ENCODE data around the gene SH3TC1. TPM values are rescaled to one million over a fixed set of nuclear protein-coding genes. Genes with fewer than 3 reads are reported as not detected.

The SH3TC1 gene
- polyA plus RNA-seq, 3 donors: 36.9 to 85.7 (median 41.9) TPM

DNA sequence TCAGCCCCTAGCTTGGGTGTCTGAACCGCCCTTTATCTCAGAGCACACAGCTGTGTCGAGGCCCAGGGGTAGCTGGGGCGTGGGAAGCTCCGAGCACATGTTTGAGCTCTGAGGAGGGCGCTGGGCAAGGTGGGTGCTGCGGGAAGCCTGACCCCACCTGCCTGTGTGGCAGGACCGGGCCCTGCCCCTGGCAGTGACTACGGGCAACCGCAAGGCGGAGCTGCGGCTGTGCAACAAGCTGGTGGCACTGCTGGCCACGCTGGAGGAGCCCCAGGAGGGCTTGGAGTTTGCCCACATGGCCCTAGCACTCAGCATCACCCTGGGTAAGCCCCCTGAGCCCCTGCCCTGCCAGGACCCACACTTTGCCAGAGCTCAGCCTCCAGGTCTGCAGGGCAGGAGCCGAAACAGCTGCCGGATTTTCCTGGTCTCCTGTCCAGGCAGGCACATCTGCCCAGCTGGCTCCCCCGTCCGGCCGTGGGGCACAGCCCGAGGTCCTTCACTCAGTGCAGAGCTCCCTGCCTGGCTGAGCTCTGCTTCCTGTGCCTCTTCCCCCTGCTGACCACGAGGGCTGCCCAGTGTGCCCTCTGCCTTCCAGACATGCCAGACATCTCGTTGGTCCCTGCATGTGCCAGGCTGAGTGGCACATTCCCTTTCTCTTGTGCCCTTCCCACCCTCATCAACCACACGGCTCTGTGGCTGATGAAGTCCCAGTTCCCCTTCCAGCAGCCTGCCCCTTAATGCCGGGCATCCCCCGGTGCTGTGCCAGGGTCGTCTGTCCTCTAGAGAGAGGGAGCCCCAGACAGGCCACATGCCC is 37.2 kb downstream of the SH3TC1 start:
- H3K4me1 ChIP-seq (ENCODE audit: control insufficient read depth in 1 of 2, insufficient read depth in 2 of 2, low read length in 2 of 2): peaks cover 16 to 18% of the 10 kb centered on the region in 2 donors
- H3K4me3 ChIP-seq (replicated peaks in 1 of 3; ENCODE audit: low read depth in 2 of 3, low read length in 3 of 3): no peak overlapping the region
- H3K4me1 Mint-ChIP-seq: peaks cover 20% of the 10 kb centered on the region
- H3K27me3 ChIP-seq (ENCODE audit: control insufficient read depth in 2 of 2, insufficient read depth in 2 of 2, low read length in 2 of 2): no peaks in the 10 kb centered on the region
- H3K9me3 ChIP-seq (replicated peaks in 1 of 2; ENCODE audit: control insufficient read depth in 1 of 2, insufficient read depth in 1 of 2, low read length in 2 of 2): no peaks in the 10 kb centered on the region
- H3K27ac Mint-ChIP-seq: no peak overlapping the region
- DNase-seq: no peak
- no peak overlapping the region for H2AFZ ChIP-seq (ENCODE audit: insufficient read depth, low read depth, low read length, poor library complexity, severe bottlenecking)
- peaks cover 0 to 2% (median 0%) of the 10 kb centered on the region in 7 donors for H3K9me3 Mint-ChIP-seq
- peaks cover 98% of the 10 kb centered on the region in 2 donors for H3K36me3 ChIP-seq (replicated peaks in 1 of 2; ENCODE audit: control insufficient read depth in 1 of 2, insufficient read depth in 2 of 2, low read length in 2 of 2)
- TF ChIP-seq, protein P1, sequence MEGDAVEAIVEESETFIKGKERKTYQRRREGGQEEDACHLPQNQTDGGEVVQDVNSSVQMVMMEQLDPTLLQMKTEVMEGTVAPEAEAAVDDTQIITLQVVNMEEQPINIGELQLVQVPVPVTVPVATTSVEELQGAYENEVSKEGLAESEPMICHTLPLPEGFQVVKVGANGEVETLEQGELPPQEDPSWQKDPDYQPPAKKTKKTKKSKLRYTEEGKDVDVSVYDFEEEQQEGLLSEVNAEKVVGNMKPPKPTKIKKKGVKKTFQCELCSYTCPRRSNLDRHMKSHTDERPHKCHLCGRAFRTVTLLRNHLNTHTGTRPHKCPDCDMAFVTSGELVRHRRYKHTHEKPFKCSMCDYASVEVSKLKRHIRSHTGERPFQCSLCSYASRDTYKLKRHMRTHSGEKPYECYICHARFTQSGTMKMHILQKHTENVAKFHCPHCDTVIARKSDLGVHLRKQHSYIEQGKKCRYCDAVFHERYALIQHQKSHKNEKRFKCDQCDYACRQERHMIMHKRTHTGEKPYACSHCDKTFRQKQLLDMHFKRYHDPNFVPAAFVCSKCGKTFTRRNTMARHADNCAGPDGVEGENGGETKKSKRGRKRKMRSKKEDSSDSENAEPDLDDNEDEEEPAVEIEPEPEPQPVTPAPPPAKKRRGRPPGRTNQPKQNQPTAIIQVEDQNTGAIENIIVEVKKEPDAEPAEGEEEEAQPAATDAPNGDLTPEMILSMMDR (IDR thresholded peaks at IDR 0.05): no peak
- intact Hi-C loops (cut with micrococcal nuclease): no loop called here
- peaks cover 98% of the 10 kb centered on the region for H4K20me1 ChIP-seq (ENCODE audit: insufficient read depth, low read length)
- H3K79me2 ChIP-seq (ENCODE audit: insufficient read depth, low read length): no peaks in the 10 kb centered on the region
- H3K9ac ChIP-seq (ENCODE audit: insufficient read depth, low read length, poor library complexity, severe bottlenecking): no peak overlapping the region
- peaks cover 0 to 1% (median 1%) of the 10 kb centered on the region in 3 donors for H3K27me3 Mint-ChIP-seq (ENCODE audit: low read depth in 3 of 3)
- H3K36me3 Mint-ChIP-seq: peaks cover 42 to 47% of the 10 kb centered on the region in 2 donors
- no peak overlapping the region for H3K4me3 Mint-ChIP-seq
- 75% methylated on average over 24 of the region's 24 CpGs for WGBS (ENCODE audit: insufficient coverage)
- H3K4me2 ChIP-seq (replicated peaks; ENCODE audit: extremely low read depth, low read length, poor library complexity, severe bottlenecking): no peak overlapping the region
- no peak overlapping the region for H3K27ac ChIP-seq (ENCODE audit: low read depth in 1 of 2, low read length in 2 of 2)

DNA sequence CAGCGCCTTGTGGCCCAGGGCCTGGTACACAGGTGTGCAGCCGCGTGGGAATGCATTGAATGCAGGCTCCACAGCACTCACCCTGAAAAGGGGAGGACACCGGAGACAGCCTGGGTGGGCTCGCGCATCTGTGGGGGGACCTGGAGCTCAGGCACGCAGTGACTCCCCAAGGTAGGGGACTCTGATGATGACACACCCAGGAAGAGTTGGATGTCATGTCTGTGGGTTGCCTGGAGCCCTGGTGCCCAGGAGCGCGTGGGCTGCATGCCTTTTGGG is 37.8 kb downstream of the SH3TC1 start:
- H3K4me3 ChIP-seq (replicated peaks in 1 of 3; ENCODE audit: low read depth in 2 of 3, low read length in 3 of 3): no peak overlapping the region

More for the DNA sequence above, 37.8 kb downstream of the SH3TC1 start:
- Mint-ChIP-seq H3K27me3 (ENCODE audit: low read depth in 3 of 3) (peaks cover 0 to 1% (median 1%) of the 10 kb centered on the region in 3 donors), H3K4me3 (no peak overlapping the region), H3K36me3 (peaks cover 47 to 53% of the 10 kb centered on the region in 2 donors), H3K27ac (no peak overlapping the region), H3K4me1 (peaks cover 23% of the 10 kb centered on the region), H3K9me3 (peaks cover 0 to 2% (median 0%) of the 10 kb centered on the region in 7 donors)
- Histone ChIP-seq H3K4me2 (replicated peaks; ENCODE audit: extremely low read depth, low read length, poor library complexity, severe bottlenecking) (no peak overlapping the region), H3K79me2 (ENCODE audit: insufficient read depth, low read length) (no peaks in the 10 kb centered on the region), H3K4me1 (ENCODE audit: control insufficient read depth in 1 of 2, insufficient read depth in 2 of 2, low read length in 2 of 2) (peaks cover 16 to 19% of the 10 kb centered on the region in 2 donors), H4K20me1 (ENCODE audit: insufficient read depth, low read length) (peaks cover 98% of the 10 kb centered on the region), H3K9me3 (replicated peaks in 1 of 2; ENCODE audit: control insufficient read depth in 1 of 2, insufficient read depth in 1 of 2, low read length in 2 of 2) (no peaks in the 10 kb centered on the region), H3K9ac (ENCODE audit: insufficient read depth, low read length, poor library complexity, severe bottlenecking) (no peak overlapping the region), H3K27ac (ENCODE audit: low read depth in 1 of 2, low read length in 2 of 2) (no peak overlapping the region), H3K36me3 (replicated peaks in 1 of 2; ENCODE audit: control insufficient read depth in 1 of 2, insufficient read depth in 2 of 2, low read length in 2 of 2) (peaks cover 97 to 98% of the 10 kb centered on the region in 2 donors), H2AFZ (ENCODE audit: insufficient read depth, low read depth, low read length, poor library complexity, severe bottlenecking) (no peak overlapping the region), H3K27me3 (ENCODE audit: control insufficient read depth in 2 of 2, insufficient read depth in 2 of 2, low read length in 2 of 2) (no peaks in the 10 kb centered on the region)
- TF ChIP-seq, protein P1 (IDR thresholded peaks at IDR 0.05): no peak
- WGBS (ENCODE audit: insufficient coverage): 98% methylated on average over 9 of the region's 9 CpGs
- DNase-seq: no peak
- intact Hi-C loops (cut with micrococcal nuclease): no loop called here

Data from CD14-positive monocyte (primary cell).